NCI-H1417 treated with DMSO at 0.1 percent for 48 hours (cell line): ENCODE measurements around the gene DUSP12.

Experiments used
- DNase-seq: peaks from one replicate; lab custom pipeline; 2025; lab: John Stamatoyannopoulos, UW

The DUSP12 gene

GRCh38 chr1:161770250-161770649 is 20.7 kb downstream of the DUSP12 start:
- DNase-seq, result no peak

GRCh38 chr1:161771161-161771560 is 21.6 kb downstream of the DUSP12 start:
- DNase-seq, result no peak

- DNase-seq, result no peak
Observed at GRCh38 chr1:161771973-161772372, 22.4 kb downstream of the DUSP12 start.

GRCh38 chr1:161772397-161772796 is 22.8 kb downstream of the DUSP12 start:
- no peak for DNase-seq

DNA sequence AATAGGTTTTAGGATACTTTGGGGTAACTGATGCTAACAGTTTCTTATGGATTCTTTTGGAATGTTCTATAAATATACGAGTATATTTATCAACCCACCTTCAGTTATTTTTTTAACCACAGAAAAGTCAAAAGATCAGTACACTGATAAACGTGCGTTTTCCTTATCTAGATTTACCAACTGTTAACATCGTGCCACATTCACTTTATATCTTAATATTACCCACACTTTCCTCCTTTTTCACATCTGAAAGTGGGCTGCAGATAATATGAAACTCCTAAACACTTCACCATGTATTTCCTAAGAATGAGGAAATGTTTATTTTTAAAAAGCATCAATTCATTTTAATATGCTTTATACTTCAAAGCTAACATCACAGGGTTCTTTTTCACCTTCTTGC is 24.2 kb downstream of the DUSP12 start:
- no peak for DNase-seq

DNA sequence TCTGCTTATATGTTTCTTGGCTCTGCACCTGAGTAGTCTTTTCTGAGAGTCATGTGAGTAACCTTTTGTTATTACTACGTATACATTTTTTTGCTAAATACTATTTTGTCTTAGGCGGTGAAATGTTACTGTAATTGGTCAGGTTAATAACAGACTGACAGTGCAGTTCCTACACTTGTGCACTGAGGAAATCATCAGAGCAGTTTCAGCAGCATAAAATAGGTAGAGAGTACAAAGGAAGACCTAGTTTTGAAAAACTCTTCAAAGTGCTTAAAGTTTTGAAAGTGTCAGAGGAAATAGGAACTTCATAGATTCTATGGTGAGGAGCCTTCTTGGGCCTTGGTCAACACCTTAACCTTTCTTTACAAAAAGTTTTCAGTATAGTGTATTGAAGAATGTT is 27.7 kb downstream of the DUSP12 start:
- DNase-seq, result no peak

DNA sequence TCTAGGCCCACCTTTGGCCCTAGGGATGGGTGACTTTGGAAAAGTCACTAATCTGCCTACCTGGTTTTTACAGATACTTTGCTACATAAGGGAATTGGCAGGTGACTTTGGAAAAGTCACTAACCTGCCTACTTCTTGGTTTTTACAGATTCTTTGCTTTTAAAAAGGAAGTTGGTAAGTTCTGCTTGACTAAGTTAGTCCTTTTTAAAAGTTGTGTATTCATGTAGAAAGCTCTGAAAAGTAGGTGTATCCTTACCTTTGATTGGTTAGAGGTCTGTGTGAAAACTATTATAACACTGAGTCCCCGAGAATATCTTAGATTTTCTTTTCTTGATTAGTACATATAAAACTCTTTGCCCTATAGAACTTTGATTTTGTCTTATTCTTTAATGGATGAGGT is 28.9 kb downstream of the DUSP12 start:
- DNase-seq, result no peak

DNA sequence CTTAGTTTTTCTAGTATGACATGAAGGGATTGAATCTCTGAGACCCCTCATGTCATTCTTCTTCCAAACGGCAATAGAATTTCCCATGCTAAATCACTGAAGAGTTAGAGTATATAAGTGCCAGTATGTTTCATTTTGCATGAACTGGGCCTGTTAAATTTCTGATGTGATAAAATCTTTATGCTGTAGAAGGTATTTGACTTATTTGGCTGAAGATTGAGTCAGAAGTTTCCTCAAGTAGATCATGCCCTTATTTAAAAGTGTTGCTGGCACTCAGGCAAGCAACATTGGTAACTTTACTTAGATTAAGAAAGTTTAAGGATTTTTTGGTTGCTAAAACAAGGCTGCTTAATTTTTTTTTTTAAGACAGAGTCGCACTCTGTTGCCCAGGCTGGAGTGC is 29.8 kb downstream of the DUSP12 start:
- no peak for DNase-seq

DNA sequence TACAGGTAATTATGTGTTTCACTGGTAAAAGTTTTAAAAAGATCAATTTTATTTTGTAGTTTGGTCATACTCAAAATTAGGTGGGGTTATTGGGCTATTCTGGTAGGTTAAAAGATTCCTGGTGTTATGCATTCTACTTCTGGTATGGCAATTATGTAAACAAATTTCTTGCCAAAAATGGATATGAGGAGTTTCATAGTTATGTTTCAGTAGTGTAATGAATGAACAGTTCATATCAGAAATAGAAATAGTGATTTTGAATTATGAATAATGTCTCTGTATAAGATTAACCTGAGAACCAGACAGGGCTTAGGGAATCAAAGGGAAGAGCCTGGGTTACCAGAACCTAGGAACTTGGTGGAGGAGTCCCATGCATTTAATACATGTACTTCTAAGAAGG is 32.4 kb downstream of the DUSP12 start:
- no peak for DNase-seq

- no peak for DNase-seq
Observed at GRCh38 chr1:161782886-161783285, 33.3 kb downstream of the DUSP12 start.

DNA sequence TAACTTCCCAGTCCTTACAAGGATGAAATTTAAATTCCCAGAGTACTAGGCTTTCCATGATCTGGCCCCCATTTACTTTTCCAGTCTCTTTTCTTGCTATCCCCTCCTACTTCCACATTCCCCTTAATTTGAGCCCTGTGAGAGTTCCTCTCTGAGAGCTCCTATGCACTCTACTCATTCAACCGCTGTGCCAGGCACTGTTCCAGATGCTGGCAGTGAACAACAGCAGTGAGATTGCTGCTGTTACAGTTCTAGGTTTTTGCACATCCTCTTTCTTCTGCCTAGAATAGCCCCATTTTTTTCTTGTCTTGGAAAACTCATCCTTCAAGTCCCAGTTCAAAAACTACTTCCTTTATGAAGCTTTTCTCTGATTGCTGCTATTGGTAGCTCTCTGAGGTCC is 35.4 kb downstream of the DUSP12 start:
- DNase-seq, result no peak

GRCh38 chr1:161787355-161787754 is 37.8 kb downstream of the DUSP12 start:
- no peak for DNase-seq

GRCh38 chr1:161790587-161791317 is 41.2 kb downstream of the DUSP12 start:
- DNase-seq, result no peak

DNA sequence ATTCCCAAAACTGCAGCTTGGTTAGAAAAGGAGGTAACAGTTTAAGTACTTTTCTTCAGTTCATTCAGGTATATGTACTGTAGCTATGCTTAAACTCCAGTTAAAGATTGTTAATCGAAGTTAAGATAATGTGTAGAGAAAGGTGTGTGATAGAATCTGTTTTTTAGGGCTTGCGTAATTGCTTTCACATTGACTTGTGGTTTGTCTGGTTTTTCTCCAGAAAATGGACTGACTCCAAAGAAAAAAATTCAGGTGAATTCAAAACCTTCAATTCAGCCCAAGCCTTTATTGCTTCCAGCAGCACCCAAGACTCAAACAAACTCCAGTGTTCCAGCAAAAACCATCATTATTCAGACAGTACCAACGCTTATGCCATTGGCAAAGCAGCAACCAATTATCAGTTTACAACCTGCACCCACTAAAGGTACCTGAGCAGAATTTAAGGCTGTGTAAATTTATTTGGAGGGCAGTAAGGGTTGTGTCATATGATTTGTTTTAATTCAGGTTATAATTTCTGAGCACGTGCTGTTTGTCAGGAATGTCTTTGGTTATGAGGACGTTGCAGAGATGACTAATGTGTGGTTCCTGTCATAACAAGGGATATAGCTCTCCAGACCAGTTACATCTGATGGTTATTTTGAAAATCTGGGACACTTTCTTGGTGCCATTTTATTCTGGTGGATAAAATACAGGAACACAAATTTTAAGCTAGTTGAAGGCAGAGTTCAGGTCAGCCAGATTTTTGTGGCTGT is 42.5 kb downstream of the DUSP12 start:
- no peak for DNase-seq

DNA sequence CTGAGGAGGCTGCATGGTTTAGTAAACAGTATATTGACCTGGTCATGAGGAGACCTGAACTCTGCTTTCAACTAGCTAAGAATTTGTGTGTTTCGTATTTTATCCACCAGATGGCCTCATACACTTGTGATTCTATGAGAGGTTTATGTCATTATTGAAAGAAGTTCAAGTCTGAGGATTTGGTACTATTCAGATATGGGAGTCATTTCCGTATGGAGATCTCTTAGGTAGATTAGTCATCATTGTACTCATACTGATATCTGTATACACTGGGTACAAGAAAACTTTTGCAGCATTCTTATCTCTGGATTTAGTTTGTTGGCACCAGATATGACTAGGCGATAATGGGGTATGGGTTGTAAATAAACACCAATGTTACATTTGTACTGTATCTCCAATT is 43.2 kb downstream of the DUSP12 start:
- no peak for DNase-seq

GRCh38 chr1:161799792-161800191 is 50.2 kb downstream of the DUSP12 start:
- DNase-seq, result no peak

- DNase-seq, result no peak
Observed at GRCh38 chr1:161801955-161802354, 52.4 kb downstream of the DUSP12 start.

DNA sequence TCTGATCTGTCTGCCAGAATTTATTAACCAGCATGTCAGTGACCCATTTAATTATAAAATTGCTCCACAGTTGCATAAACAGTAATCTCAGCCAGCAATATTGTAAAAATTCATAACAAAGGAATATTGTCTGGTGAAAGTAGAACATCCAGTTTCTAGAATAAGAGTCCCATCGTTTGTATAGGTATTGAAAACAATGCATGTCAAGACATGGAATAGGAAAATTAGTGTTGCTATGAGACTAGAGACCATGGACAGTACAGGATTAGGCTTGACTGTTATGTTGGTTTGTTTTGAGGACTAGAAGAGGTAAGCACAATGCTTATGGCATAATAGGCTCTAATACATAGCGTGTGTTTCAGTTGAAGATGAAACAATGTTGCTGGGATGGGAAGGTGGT is 53.6 kb downstream of the DUSP12 start:
- DNase-seq, result no peak

- no peak for DNase-seq
Observed at GRCh38 chr1:161805399-161806197, 56.0 kb downstream of the DUSP12 start.
